Muscle layer of duodenum (tissue), 2 donors: ENCODE results near the gene KCNK1.

Experiments used
- H3K27ac ChIP-seq: one replicate; pipeline ENCODE4 v1.7.0; 2013; ENCODE audit warnings: mild to moderate bottlenecking, low read length
- H3K27me3 ChIP-seq: one replicate; pipeline ENCODE4 v1.7.0; 2013; ENCODE audit warnings: low read depth, mild to moderate bottlenecking, control low read depth, low read length
- H3K36me3 ChIP-seq, 2 donors: one replicate each; pipeline ENCODE4 v1.7.0; 2013; ENCODE audit warnings: low read length in 2 of 2, control low read depth in 1 of 2, mild to moderate bottlenecking in 1 of 2; ENCODE audit not compliant: insufficient read depth in 2 of 2, control insufficient read depth in 1 of 2
- H3K4me1 ChIP-seq, 2 donors: one replicate each; pipeline ENCODE4 v1.7.0; 2013; ENCODE audit warnings: low read length in 2 of 2, mild to moderate bottlenecking in 2 of 2, control low read depth in 1 of 2, moderate library complexity in 1 of 2; ENCODE audit not compliant: insufficient read depth in 2 of 2, control insufficient read depth in 1 of 2
- H3K4me3 ChIP-seq, 2 donors: one replicate each; pipeline ENCODE4 v1.7.0; 2013; ENCODE audit warnings: low read length in 2 of 2, low read depth in 1 of 2, mild to moderate bottlenecking in 1 of 2
- H3K9me3 ChIP-seq, 2 donors: one replicate each; pipeline ENCODE4 v1.7.0; 2013; ENCODE audit warnings: low read length in 2 of 2, control low read depth in 1 of 2, mild to moderate bottlenecking in 1 of 2; ENCODE audit not compliant: control insufficient read depth in 1 of 2
- donor health status: healthy.

KCNK1 gene

DNA sequence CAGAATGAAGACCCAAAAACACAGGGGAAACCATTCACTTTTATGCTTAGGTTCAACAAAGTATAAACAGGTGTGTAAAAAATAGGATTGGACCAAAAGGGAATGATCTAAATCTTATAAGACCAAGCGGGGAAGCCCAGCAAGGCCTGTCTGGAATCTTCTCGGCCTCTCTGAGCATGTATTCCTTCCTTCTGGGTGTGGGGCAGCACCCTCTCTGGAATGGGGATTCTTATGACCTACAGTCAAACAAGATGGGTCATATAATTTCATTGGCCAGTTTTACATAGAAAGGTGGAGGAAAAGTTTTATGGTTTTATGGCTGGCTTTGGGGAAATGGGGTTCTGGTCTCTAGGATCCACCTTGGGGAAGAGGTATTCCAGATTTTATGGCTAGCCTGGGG, 11.2 kb downstream of the KCNK1 start:
- H3K4me1 ChIP-seq, result no peaks in the 10 kb centered on the region
- H3K27ac ChIP-seq, result no peak overlapping the region
- no peaks in the 10 kb centered on the region for H3K36me3 ChIP-seq
- no peaks in the 10 kb centered on the region for H3K9me3 ChIP-seq
- H3K27me3 ChIP-seq, result no peaks in the 10 kb centered on the region
- H3K4me3 ChIP-seq, result no peak overlapping the region

GRCh38 chr1:233625510-233625981, 11.6 kb downstream of the KCNK1 start:
- Histone ChIP-seq H3K4me3 (no peak overlapping the region), H3K27me3 (no peaks in the 10 kb centered on the region), H3K27ac (no peak overlapping the region)

DNA sequence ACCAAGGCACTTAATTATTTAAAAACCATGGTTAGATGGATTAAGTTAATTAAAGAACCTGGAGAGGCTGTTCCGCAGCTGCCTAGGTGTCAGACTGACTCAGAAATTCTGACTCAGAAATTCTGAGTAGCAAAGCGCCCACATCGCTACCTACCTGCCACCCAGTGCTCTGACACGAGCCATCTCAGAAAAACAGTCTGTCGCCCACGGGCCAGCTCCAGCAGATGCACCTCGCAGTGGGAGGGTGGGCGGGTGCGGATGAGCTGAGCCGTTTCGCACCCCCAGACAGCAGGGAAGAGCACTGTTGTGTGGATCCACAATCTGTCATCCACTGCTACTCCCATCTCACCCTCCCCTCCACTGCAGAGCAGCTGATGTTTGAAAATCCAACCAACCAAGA, 13.5 kb downstream of the KCNK1 start:
- H3K27me3 ChIP-seq, result no peaks in the 10 kb centered on the region
- H3K9me3 ChIP-seq, result no peaks in the 10 kb centered on the region
- no peak overlapping the region for H3K27ac ChIP-seq
- H3K4me3 ChIP-seq, result no peak overlapping the region
- H3K4me1 ChIP-seq, result no peaks in the 10 kb centered on the region
- no peaks in the 10 kb centered on the region for H3K36me3 ChIP-seq

More at GRCh38 chr1:233625510-233625981, 11.6 kb downstream of the KCNK1 start:
- Histone ChIP-seq H3K9me3 (no peaks in the 10 kb centered on the region), H3K36me3 (no peaks in the 10 kb centered on the region), H3K4me1 (no peaks in the 10 kb centered on the region)

DNA sequence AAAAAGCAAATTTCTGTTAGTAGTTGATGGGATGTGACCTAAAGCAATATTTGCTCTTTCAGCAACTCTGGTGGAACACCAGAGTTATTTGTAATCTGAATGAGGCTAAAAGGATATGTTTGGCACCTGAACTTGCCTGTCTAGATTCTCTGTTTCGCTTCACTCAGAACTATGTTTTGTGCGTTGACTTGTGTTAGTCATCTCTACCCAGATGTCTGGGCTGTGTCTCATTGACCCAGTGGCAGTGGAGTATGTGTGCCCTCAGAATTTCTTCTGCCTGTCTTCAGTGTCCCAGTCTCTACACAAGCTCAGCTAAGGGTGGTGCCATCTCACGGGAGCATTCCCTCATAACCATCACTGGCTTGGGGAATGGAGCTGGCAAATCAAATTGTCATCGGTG, 13.9 kb downstream of the KCNK1 start:
- Histone ChIP-seq H3K9me3 (no peaks in the 10 kb centered on the region), H3K4me3 (no peak overlapping the region), H3K4me1 (no peaks in the 10 kb centered on the region), H3K27me3 (no peaks in the 10 kb centered on the region), H3K27ac (no peak overlapping the region), H3K36me3 (no peaks in the 10 kb centered on the region)

- Histone ChIP-seq H3K4me1 (no peaks in the 10 kb centered on the region), H3K27ac (no peak overlapping the region), H3K36me3 (no peaks in the 10 kb centered on the region), H3K4me3 (no peak overlapping the region), H3K27me3 (no peaks in the 10 kb centered on the region), H3K9me3 (no peaks in the 10 kb centered on the region)
Observed at GRCh38 chr1:233629305-233629935, 15.5 kb downstream of the KCNK1 start.

DNA sequence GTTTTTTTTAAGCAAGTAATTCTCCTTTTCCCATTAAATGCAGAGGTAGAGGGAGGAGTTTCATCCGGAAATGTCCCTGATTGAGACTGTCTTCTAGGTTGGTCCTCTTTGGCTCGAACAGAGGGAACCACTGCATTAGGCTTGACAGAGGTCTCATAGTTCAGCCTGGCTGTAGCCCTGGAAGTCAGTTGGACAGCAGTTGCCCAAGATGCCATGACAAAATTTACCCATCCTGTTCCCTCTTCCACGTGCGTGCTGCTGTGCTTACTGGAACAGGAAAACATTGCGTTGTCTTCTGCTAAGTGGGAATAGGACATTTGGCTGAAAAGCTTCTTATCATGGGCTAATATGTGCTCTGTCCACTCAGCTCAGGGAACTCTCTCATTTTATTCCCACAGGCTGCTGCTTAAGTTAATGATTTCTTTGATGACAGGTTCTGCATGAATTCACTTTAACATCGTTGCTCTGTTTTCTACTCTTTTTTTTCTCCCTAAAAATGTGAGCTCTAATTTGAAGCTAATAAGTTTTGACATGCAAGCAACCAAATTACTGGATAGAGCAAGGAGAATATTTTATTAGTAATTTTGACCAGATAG, 18.0 kb downstream of the KCNK1 start:
- H3K4me1 ChIP-seq, result no peaks in the 10 kb centered on the region
- H3K27ac ChIP-seq, result no peak overlapping the region
- no peaks in the 10 kb centered on the region for H3K36me3 ChIP-seq
- no peaks in the 10 kb centered on the region for H3K9me3 ChIP-seq
- no peaks in the 10 kb centered on the region for H3K27me3 ChIP-seq
- no peak overlapping the region for H3K4me3 ChIP-seq

DNA sequence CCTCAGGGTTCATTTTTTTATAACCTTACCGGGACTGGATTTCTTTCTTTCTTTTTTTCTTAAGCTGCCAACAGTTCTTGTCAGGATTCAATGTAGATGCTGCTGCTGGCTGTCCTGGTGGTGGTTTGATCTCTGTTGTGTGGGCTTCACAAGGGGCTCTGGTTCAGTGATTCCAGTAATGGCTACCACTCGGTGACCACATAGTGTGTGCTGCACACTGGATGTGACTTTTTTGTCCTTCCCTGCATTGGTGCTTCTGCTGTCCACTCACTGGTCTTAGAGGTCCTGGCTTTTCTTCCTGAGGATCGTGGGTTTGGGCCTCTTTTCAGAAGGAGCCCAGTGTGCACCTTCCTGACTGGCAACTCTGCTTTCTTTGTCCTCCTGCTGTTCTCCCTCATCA, 18.5 kb downstream of the KCNK1 start:
- H3K9me3 ChIP-seq, result no peaks in the 10 kb centered on the region
- H3K4me1 ChIP-seq, result no peaks in the 10 kb centered on the region
- H3K27ac ChIP-seq, result no peak overlapping the region
- H3K27me3 ChIP-seq, result no peaks in the 10 kb centered on the region
- no peaks in the 10 kb centered on the region for H3K36me3 ChIP-seq
- H3K4me3 ChIP-seq, result no peak overlapping the region

DNA sequence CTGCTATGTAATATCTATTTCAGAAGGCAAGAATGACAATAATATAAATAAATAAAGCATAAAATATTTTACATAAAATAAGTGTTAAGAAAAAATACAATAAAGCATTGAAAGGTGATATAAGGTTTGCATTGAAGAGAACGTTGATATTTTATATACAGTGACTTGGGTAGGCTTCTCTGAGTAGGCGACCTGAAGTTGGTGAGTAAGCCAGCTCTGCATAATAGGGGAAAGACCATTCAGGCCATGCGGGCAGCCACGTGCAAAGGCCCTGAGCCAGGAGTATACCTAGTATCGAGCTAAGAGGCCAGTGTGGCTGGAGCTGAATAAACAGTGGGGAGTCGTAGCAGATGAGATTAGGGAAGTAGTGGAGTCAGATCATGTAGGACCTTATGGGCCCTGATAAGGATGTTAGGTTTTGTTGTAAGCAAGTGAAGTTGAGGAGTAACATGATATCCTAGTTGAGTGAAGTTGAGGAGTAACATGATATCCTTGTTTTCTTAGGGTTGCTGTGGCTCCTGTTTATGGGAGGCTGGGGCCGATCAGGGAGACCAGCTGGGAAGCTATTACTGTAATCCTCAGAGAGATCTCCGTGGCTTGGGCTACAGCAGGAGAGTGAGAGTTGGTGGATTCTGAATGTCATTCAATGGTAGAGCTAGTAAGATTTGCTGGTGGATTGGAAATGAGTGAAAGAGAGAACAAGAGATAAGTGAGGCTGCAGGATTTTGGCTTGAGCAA, 22.0 kb downstream of the KCNK1 start:
- Histone ChIP-seq H3K36me3 (no peaks in the 10 kb centered on the region), H3K27ac (no peak overlapping the region), H3K27me3 (no peaks in the 10 kb centered on the region), H3K9me3 (no peaks in the 10 kb centered on the region), H3K4me3 (no peak overlapping the region), H3K4me1 (no peaks in the 10 kb centered on the region)

DNA sequence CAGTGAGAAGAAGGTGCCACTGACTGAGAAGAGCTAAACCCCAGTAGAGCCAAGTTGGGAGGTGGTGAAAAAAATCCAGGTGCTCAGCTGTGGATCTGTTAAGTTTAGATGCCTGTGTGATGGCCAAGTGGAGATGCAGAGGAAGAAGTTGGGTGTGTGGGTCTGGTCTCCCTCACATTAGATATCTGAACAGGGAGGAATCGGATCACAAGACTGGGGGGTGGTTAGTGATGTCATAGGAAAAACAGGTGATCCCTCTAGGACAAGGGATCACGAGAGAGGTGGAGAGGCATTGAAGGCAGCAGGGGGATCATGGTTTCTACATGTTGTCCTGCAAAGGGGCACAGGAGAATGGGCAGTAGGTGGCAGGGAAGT, 22.6 kb downstream of the KCNK1 start:
- no peak overlapping the region for H3K4me3 ChIP-seq
- no peaks in the 10 kb centered on the region for H3K9me3 ChIP-seq
- H3K4me1 ChIP-seq, result no peaks in the 10 kb centered on the region
- no peak overlapping the region for H3K27ac ChIP-seq
- H3K36me3 ChIP-seq, result no peaks in the 10 kb centered on the region
- H3K27me3 ChIP-seq, result no peaks in the 10 kb centered on the region

DNA sequence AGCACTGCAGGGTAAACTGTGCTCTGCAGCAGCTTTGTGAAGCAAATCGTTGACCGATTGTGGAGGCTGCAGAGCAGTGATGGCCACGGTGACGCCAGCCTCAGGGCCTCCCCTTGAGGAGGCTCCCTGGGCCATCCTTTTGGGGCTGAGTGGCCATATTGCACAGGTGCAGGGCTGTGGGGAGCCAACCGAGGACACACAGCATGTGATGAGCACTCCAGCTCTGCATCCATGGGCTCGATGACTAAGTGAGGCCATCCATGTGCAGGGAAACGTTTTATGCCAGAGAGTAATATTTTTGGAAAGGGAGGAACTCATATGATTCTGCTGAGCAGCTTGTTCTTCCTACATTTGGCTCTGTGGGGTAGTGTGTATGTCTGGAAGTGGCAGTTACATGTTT, 24.6 kb downstream of the KCNK1 start:
- H3K27me3 ChIP-seq, result no peaks in the 10 kb centered on the region
- H3K4me3 ChIP-seq, result no peak overlapping the region
- H3K27ac ChIP-seq, result no peak overlapping the region
- no peaks in the 10 kb centered on the region for H3K36me3 ChIP-seq
- H3K9me3 ChIP-seq, result no peaks in the 10 kb centered on the region
- H3K4me1 ChIP-seq, result no peaks in the 10 kb centered on the region

- H3K4me3 ChIP-seq, result no peak overlapping the region
- H3K27me3 ChIP-seq, result no peaks in the 10 kb centered on the region
- peaks cover 0 to 4% of the 10 kb centered on the region in 2 donors for H3K36me3 ChIP-seq
- no peaks in the 10 kb centered on the region for H3K4me1 ChIP-seq
- no peaks in the 10 kb centered on the region for H3K9me3 ChIP-seq
- H3K27ac ChIP-seq, result no peak overlapping the region
Observed at GRCh38 chr1:233639611-233640010, 25.7 kb downstream of the KCNK1 start.
